ENCODE data around the gene KLK1. TPM values are rescaled to one million over a fixed set of nuclear protein-coding genes. Genes with fewer than 3 reads are reported as not detected.

Gene KLK1
- total RNA-seq, 1 experiment from 2014 or later: not detected

GRCh38 chr19:50801107-50801506, 22.5 kb downstream of the KLK1 start:
- BruUV-seq (replicated peaks): TSS peak; percentile 8
- CTCF ChIA-PET: interaction anchor here (0.9 kb wide), 1 partner anchor 120 kb away, joined by 3 read pairs; no protein-coding TSS in a partner anchor

DNA sequence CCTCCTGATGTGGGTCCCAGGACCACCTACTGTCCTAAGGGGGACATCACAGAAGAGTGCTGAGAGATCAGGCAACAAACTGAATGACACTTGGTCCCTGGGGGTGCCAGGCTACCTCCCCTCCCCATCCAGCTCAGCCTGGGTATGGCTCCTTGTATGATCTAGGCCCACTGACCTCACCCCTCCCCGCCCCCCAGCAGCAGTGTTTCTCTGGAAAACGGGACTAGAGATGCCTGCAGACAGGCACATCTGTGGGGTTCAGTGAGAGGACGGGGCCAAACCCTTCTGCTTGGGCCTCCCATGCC, 24.1 kb downstream of the KLK1 start:
- H3K27ac ChIP-seq (ENCODE audit: low read depth, low read length, poor library complexity, severe bottlenecking): peak overlapping the region; percentile 50
- no peak overlapping the region for H3K4me3 ChIP-seq (ENCODE audit: low read depth, low read length, poor library complexity, severe bottlenecking)
- H3K4me1 ChIP-seq (ENCODE audit: insufficient read depth, low read length, poor library complexity, severe bottlenecking): peaks cover 21% of the 10 kb centered on the region
- no TSS peak for BruUV-seq (replicated peaks)
- POLR2A ChIA-PET (ENCODE audit: low non-redundant PET): no interaction called here
- peaks cover 75% of the 10 kb centered on the region for H3K36me3 ChIP-seq (ENCODE audit: insufficient read depth, low read length, poor library complexity, severe bottlenecking)
- intact Hi-C loops (cut with micrococcal nuclease; ENCODE audit: unreplicated experiment): no loop called here
- CTCF ChIA-PET: no interaction called here
- H3K27me3 ChIP-seq (replicated peaks; ENCODE audit: insufficient read depth, low read depth, low read length, poor library complexity): no peaks in the 10 kb centered on the region
- no peaks in the 10 kb centered on the region for H3K9me3 ChIP-seq (ENCODE audit: low read depth, low read length, poor library complexity, severe bottlenecking)
- no peak for TF ChIP-seq CTCF (conservative IDR thresholded peaks at IDR 0.05; ENCODE audit: low read depth, low read length)
- TF ChIP-seq EZH2 (IDR thresholded peaks at IDR 0.05; ENCODE audit: borderline replicate concordance, low read depth, low read length, poor library complexity, severe bottlenecking): no peak
- DNase-seq (ENCODE audit: low spot score): no peak

More at GRCh38 chr19:50801107-50801506, 22.5 kb downstream of the KLK1 start:
- no peak overlapping the region for H3K4me3 ChIP-seq (ENCODE audit: low read depth, low read length, poor library complexity, severe bottlenecking)
- no peak for DNase-seq (ENCODE audit: low spot score)
- TF ChIP-seq EZH2 (IDR thresholded peaks at IDR 0.05; ENCODE audit: borderline replicate concordance, low read depth, low read length, poor library complexity, severe bottlenecking): no peak
- TF ChIP-seq CTCF (conservative IDR thresholded peaks at IDR 0.05; ENCODE audit: low read depth, low read length): no peak
- POLR2A ChIA-PET (ENCODE audit: low non-redundant PET): no interaction called here
- peaks cover 69% of the 10 kb centered on the region for H3K36me3 ChIP-seq (ENCODE audit: insufficient read depth, low read length, poor library complexity, severe bottlenecking)
- peaks cover 15% of the 10 kb centered on the region for H3K4me1 ChIP-seq (ENCODE audit: insufficient read depth, low read length, poor library complexity, severe bottlenecking)
- H3K9me3 ChIP-seq (ENCODE audit: low read depth, low read length, poor library complexity, severe bottlenecking): no peaks in the 10 kb centered on the region
- H3K27ac ChIP-seq (ENCODE audit: low read depth, low read length, poor library complexity, severe bottlenecking): no peak overlapping the region
- intact Hi-C loops (cut with micrococcal nuclease; ENCODE audit: unreplicated experiment): no loop called here
- no peaks in the 10 kb centered on the region for H3K27me3 ChIP-seq (replicated peaks; ENCODE audit: insufficient read depth, low read depth, low read length, poor library complexity)

DNA sequence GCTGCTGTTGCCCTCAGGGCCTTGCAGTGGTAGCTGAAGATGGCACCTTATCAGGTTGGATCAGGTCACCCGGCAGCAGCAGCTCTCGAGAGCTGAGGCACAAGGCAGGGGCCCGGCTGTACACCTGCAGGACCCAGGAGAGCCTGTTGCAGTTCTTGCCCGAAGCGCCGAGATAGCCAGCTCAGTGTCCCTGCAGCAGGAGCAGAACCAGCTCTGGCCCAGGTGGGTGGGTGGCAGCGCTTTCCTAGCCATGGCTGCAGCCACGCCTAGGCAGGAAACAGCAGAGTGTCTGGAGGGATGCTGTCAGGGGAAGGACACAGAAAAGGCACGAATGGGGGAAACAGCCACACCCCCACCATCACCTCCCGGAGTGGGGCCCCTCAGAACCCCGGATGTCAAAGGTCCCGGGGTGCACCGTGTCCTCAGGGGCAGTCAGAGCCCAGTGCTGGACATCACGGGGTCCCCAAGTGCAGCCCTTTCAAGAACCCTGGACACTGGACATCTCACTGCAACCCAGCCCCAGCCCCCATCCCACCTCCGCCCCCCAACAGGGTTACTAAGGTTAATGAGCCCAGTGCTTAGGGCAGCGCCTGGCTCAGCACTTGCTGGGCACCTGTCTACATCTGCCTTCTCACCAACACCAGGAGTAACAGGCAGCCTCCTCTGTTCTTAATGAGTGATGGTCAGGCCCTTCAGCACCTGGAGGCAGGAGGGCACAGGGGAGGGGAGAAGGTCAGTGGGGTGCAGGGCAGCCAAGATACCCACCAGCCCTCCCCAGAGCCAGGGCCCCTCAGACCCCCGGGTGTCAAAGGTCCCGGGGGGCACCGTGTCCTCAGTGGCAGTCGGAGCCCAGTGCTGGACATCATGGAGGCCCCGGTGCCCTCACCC, 24.7 kb downstream of the KLK1 start:
- BruUV-seq (replicated peaks): no TSS peak
- Histone ChIP-seq H3K4me1 (ENCODE audit: insufficient read depth, low read length, poor library complexity, severe bottlenecking) (peaks cover 27% of the 10 kb centered on the region), H3K27ac (ENCODE audit: low read depth, low read length, poor library complexity, severe bottlenecking) (peak overlapping the region; percentile 50), H3K36me3 (ENCODE audit: insufficient read depth, low read length, poor library complexity, severe bottlenecking) (peaks cover 75% of the 10 kb centered on the region), H3K27me3 (replicated peaks; ENCODE audit: insufficient read depth, low read depth, low read length, poor library complexity) (no peaks in the 10 kb centered on the region), H3K9me3 (ENCODE audit: low read depth, low read length, poor library complexity, severe bottlenecking) (no peaks in the 10 kb centered on the region), H3K4me3 (ENCODE audit: low read depth, low read length, poor library complexity, severe bottlenecking) (no peak overlapping the region)
- ChIA-PET POLR2A (ENCODE audit: low non-redundant PET) (no interaction called here), CTCF (no interaction called here)
- TF ChIP-seq CTCF (conservative IDR thresholded peaks at IDR 0.05; ENCODE audit: low read depth, low read length): no peak
- no peak for TF ChIP-seq EZH2 (IDR thresholded peaks at IDR 0.05; ENCODE audit: borderline replicate concordance, low read depth, low read length, poor library complexity, severe bottlenecking)
- intact Hi-C loops (cut with micrococcal nuclease; ENCODE audit: unreplicated experiment): no loop called here
- no peak for DNase-seq (ENCODE audit: low spot score)
